HG02588 (cell line): ENCODE measurements around the gene C15orf61.
A peak's percentile ranks its signal among the peaks of the same experiment; 100 is the strongest.

Experiments used
- ATAC-seq: cut with Tn5 transposase; IDR thresholded peaks from one replicate; pipeline ENCODE4 v1.9.1; 2021; ENCODE audit warnings: mild to moderate bottlenecking, moderate library complexity; ENCODE audit not compliant: unreplicated experiment

C15orf61 gene

GRCh38 chr15:67512933-67513714 is 7.8 kb upstream of the C15orf61 start:
- no peak for ATAC-seq

GRCh38 chr15:67515090-67515489 is 5.8 kb upstream of the C15orf61 start:
- no peak for ATAC-seq

GRCh38 chr15:67515557-67515956 is 5.4 kb upstream of the C15orf61 start:
- ATAC-seq = no peak

- ATAC-seq = no peak
Measured at GRCh38 chr15:67520321-67521028, 456 bp upstream of the C15orf61 start.

- no peak for ATAC-seq
Measured at GRCh38 chr15:67521783-67522568, 1.0 kb downstream of the C15orf61 start.

GRCh38 chr15:67523330-67523729 is 2.4 kb downstream of the C15orf61 start:
- no peak for ATAC-seq

- no peak for ATAC-seq
Measured at GRCh38 chr15:67524235-67524634, 3.3 kb downstream of the C15orf61 start.

- no peak for ATAC-seq
Measured at GRCh38 chr15:67528513-67528912, 7.6 kb downstream of the C15orf61 start.

- ATAC-seq = no peak
Measured at GRCh38 chr15:67531379-67531914, 10.5 kb downstream of the C15orf61 start.

GRCh38 chr15:67533873-67534272 is 12.9 kb downstream of the C15orf61 start:
- ATAC-seq = no peak

GRCh38 chr15:67534360-67534759 is 13.4 kb downstream of the C15orf61 start:
- ATAC-seq = no peak

GRCh38 chr15:67537771-67538170 is 16.8 kb downstream of the C15orf61 start:
- ATAC-seq = no peak

GRCh38 chr15:67542420-67543347 is 21.8 kb downstream of the C15orf61 start, which contains the start of gene MAP2K5:
Gene MAP2K5, plus strand, starts transcription at chr15:67542703. Its CDS starts 633 bp downstream, at chr15:67543336.
- ATAC-seq = peak; percentile 56

- no peak for ATAC-seq
Measured at GRCh38 chr15:67543348-67543718, 22.4 kb downstream of the C15orf61 start.

GRCh38 chr15:67544475-67544874 is 23.5 kb downstream of the C15orf61 start:
- no peak for ATAC-seq

- ATAC-seq = no peak
Measured at GRCh38 chr15:67545864-67546263, 24.9 kb downstream of the C15orf61 start.

- ATAC-seq = no peak
Measured at GRCh38 chr15:67547064-67547463, 26.1 kb downstream of the C15orf61 start.

- ATAC-seq = no peak
Measured at GRCh38 chr15:67547836-67548235, 26.9 kb downstream of the C15orf61 start.

- ATAC-seq = no peak
Measured at GRCh38 chr15:67548236-67548852, 27.4 kb downstream of the C15orf61 start.
